GM23338 (cell line): ENCODE results near the gene SOX13. TPM values are rescaled to one million over a fixed set of nuclear protein-coding genes. Genes with fewer than 3 reads are reported as not detected.
A peak's percentile ranks its signal among the peaks of the same experiment; 100 is the strongest.

Source experiments
- ATAC-seq: fragments of 200-7000 bp; cut with Tn5 transposase; 3 replicates; pipeline ENCODE4 v1.9.1; 2020
- DNase-seq: peaks from one replicate; pipeline ENCODE4 v3.0.0-alpha.2; 2015; ENCODE audit warnings: low spot score
- H2AFZ ChIP-seq: fragments of 200-600 bp; sonication (generic); 2 replicates; pipeline ENCODE4 v1.8.0; 2016; ENCODE audit warnings: antibody characterized with exemption, mild to moderate bottlenecking, moderate library complexity
- H3F3A ChIP-seq: fragments of 200-600 bp; sonication (generic); replicated peaks from 2 replicates; pipeline ENCODE4 v1.8.0; 2017; ENCODE audit warnings: antibody characterized with exemption, mixed run types, low read depth
- H3K27ac ChIP-seq: fragments of 200-600 bp; sonication (generic); 2 replicates; pipeline ENCODE4 v1.6.1; 2016; ENCODE audit warnings: low read depth
- H3K27me3 ChIP-seq: fragments of 200-600 bp; sonication (generic); 2 replicates; pipeline ENCODE4 v1.8.0; 2016; ENCODE audit warnings: mild to moderate bottlenecking, mixed run types, moderate library complexity; ENCODE audit not compliant: insufficient read depth
- H3K36me3 ChIP-seq: fragments of 200-600 bp; sonication (generic); 2 replicates; pipeline ENCODE4 v1.8.0; 2016; ENCODE audit warnings: mild to moderate bottlenecking; ENCODE audit not compliant: insufficient read depth
- H3K4me1 ChIP-seq: fragments of 200-600 bp; sonication (generic); 2 replicates; pipeline ENCODE4 v1.8.0; 2016; ENCODE audit warnings: mild to moderate bottlenecking, moderate library complexity; ENCODE audit not compliant: insufficient read depth
- H3K4me2 ChIP-seq: fragments of 200-600 bp; sonication (generic); 2 replicates; pipeline ENCODE4 v1.7.1; 2017; ENCODE audit warnings: mixed run types
- H3K4me3 ChIP-seq: fragments of 200-600 bp; sonication (generic); 2 replicates; pipeline ENCODE4 v1.6.1; 2016; ENCODE audit warnings: mixed run types
- H3K79me2 ChIP-seq: fragments of 200-600 bp; sonication (generic); replicated peaks from 2 replicates; pipeline ENCODE4 v1.8.0; 2017; ENCODE audit warnings: mild to moderate bottlenecking; ENCODE audit not compliant: insufficient read depth
- H3K9me2 ChIP-seq: fragments of 200-600 bp; sonication (generic); 2 replicates; pipeline ENCODE4 v1.8.0; 2017; ENCODE audit not compliant: insufficient read depth
- H4K20me1 ChIP-seq: fragments of 200-600 bp; sonication (generic); replicated peaks from 2 replicates; pipeline ENCODE4 v1.8.0; 2017; ENCODE audit warnings: mild to moderate bottlenecking; ENCODE audit not compliant: insufficient read depth
- H3K27ac Mint-ChIP-seq: 2 replicates; pipeline ENCODE4 v1.8.0; 2020; ENCODE audit warnings: inconsistent platforms, mild to moderate bottlenecking, moderate library complexity, mixed read lengths
- H3K27me3 Mint-ChIP-seq: 3 replicates; pipeline ENCODE4 v1.8.0; 2022; ENCODE audit warnings: low read depth, mild to moderate bottlenecking, moderate library complexity, mixed read lengths, inconsistent platforms; ENCODE audit not compliant: insufficient read depth, poor library complexity
- H3K36me3 Mint-ChIP-seq: 3 replicates; pipeline ENCODE4 v1.8.0; 2021; ENCODE audit warnings: low read depth, mild to moderate bottlenecking, inconsistent platforms, moderate library complexity, mixed read lengths
- H3K4me1 Mint-ChIP-seq: 3 replicates; pipeline ENCODE4 v1.8.0; 2020; ENCODE audit warnings: mild to moderate bottlenecking, inconsistent platforms, mixed read lengths
- H3K4me3 Mint-ChIP-seq: 3 replicates; pipeline ENCODE4 v1.8.0; 2021; ENCODE audit warnings: moderate library complexity, mild to moderate bottlenecking, inconsistent platforms, mixed read lengths
- H3K9me3 Mint-ChIP-seq: 3 replicates; pipeline ENCODE4 v1.8.0; 2020; ENCODE audit warnings: moderate library complexity, mild to moderate bottlenecking, inconsistent platforms, mixed read lengths
- CREB1 ChIP-seq: fragments of 250-450 bp; sonication (Bioruptor Pico); IDR thresholded peaks from 2 replicates; pipeline ENCODE4 v1.5.0; 2020; ENCODE audit warnings: low read depth, mild to moderate bottlenecking, moderate library complexity
- CTCF ChIP-seq, 2 experiments: fragments of 200-600 bp in 1 of 2; sonication (generic) in 1 of 2; conservative IDR thresholded peaks; 2 replicates each; pipeline versions ENCODE4 v1.5.1 to v1.6.1; 2016 to 2017; ENCODE audit warnings: antibody characterized with exemption in 2 of 2, low read depth in 2 of 2, mild to moderate bottlenecking in 2 of 2, moderate library complexity in 1 of 2
- ETS1 ChIP-seq: IDR thresholded peaks from 2 replicates; pipeline ENCODE4 v1.6.1; 2016; ENCODE audit warnings: antibody characterized with exemption
- POLR2AphosphoS5 ChIP-seq: IDR thresholded peaks from 2 replicates; pipeline ENCODE4 v1.6.1; 2016; ENCODE audit warnings: antibody characterized with exemption, low read depth
- REST ChIP-seq: IDR thresholded peaks from one replicate; pipeline ENCODE4 v1.6.1; 2018; ENCODE audit warnings: antibody characterized with exemption; ENCODE audit not compliant: unreplicated experiment
- ZNF331 ChIP-seq: fragments of 250-450 bp; sonication (Bioruptor Pico); IDR thresholded peaks from 2 replicates; pipeline ENCODE4 v1.5.0; 2020; ENCODE audit warnings: low read depth, mild to moderate bottlenecking, moderate library complexity
- polyA plus RNA-seq: library from polyadenylated mRNA; unstranded; fragments of >200 nt; fragmentation: Nextera tagmentation; extraction: Ambion mirVana; gene quantifications from 2 replicates; pipeline ENCODE4 v1.2.1, GENCODE V29; 2016
- total RNA-seq: library from RNA; depleted of rRNA; stranded (reverse); fragments of >200 nt; shearing (Covaris generic); gene quantifications from 2 replicates; pipeline ENCODE4 v1.2.3, GENCODE V29; 2014

SOX13 gene
- total and polyA plus RNA-seq, 2 experiments from 2014 or later: 28.6 to 123 TPM

GRCh38 chr1:204150702-204151551, 78.0 kb downstream of the SOX13 start:
- Histone ChIP-seq H3F3A (no peaks in the 10 kb centered on the region; the same call in 1 of the 2 replicates), H3K4me2 (peak overlapping the region; percentile 92), H3K79me2 (no peaks in the 10 kb centered on the region), H3K4me3 (peak overlapping the region; percentile 85), H4K20me1 (no peaks in the 10 kb centered on the region), H3K4me1 (peaks cover 32% of the 10 kb centered on the region), H3K27ac (no peak overlapping the region), H2AFZ (peak overlapping the region; percentile 93), H3K27me3 (peaks cover 19% of the 10 kb centered on the region; the same call in 1 of the 2 replicates), H3K36me3 (no peaks in the 10 kb centered on the region), H3K9me2 (no peaks in the 10 kb centered on the region)
- ATAC-seq (peak; percentile 11), DNase-seq (peak; percentile 54)
- Mint-ChIP-seq H3K36me3 (no peaks in the 10 kb centered on the region; the same call in 1 of the 3 replicates), H3K27ac (no peak overlapping the region), H3K4me3 (peak overlapping the region; percentile 69), H3K4me1 (peaks cover 54% of the 10 kb centered on the region), H3K27me3 (peaks cover 30% of the 10 kb centered on the region), H3K9me3 (no peaks in the 10 kb centered on the region)
- TF ChIP-seq REST (no peak), POLR2AphosphoS5 (no peak), ZNF331 (no peak), CTCF (conservative IDR thresholded peaks at IDR 0.05; ENCODE audit: low read depth in 2 of 2) (no peak), ETS1 (no peak), CREB1 (CRISPR knock-in tag) (no peak)
